ENCODE data around the gene CYP2W1.

Gene CYP2W1

DNA sequence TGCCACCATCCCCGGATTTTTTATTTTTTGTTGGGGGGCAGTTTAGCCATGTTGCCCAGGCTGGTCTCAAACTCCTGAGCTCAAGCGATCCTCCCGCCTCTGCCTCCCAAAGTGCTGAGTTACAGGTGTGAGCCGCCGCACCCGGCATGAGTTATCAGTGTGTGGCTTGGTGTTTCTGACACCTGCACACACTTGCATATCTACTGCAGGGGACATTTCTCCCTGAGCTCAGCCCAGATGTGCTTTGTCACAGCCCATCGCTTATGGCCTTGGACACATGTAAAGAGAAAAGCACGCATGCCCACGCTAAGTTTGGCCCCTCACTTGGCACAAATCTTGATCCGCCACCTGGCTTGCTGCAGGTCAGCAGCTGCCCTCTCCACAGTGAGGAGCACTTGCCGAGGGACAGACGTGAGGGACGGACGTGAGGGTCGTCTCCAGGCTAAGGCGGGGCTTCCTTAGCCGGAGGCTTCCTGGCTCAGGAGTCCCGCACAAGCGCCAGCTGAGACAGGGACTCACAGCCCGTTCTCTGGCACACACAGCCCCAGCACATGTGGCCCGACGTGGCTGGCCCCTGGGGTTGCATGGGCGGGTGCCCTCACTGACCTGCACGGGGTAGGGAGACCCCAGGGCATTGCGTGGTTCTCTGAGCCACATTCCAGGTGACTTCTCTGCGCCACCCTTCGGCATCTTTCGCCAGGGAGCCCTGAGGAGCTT, 11.8 kb downstream of the CYP2W1 start:
- CTCF ChIA-PET: interaction anchor here (0.9 to 7.4 kb wide), 14 partner anchors 10 to 202 kb away, joined by 3 to 149 read pairs (median 13); partner anchors contain the start of genes COX19 and GPR146
- POLR2A ChIA-PET: no interaction called here
- H3K4me3 ChIP-seq (ENCODE audit: low read depth, low read length): no peak overlapping the region
- H3K9me3 ChIP-seq (ENCODE audit: control insufficient read depth, insufficient read depth, low read depth, low read length): no peaks in the 10 kb centered on the region
- TF ChIP-seq BCL11B (tag by site-specific recombination; IDR thresholded peaks at IDR 0.05; ENCODE audit: low read depth) (no peak), ZNF658 (tag by site-specific recombination; IDR thresholded peaks at IDR 0.05) (no peak), YY2 (tag by site-specific recombination; IDR thresholded peaks at IDR 0.05) (no peak), HOXA7 (CRISPR knock-in tag; IDR thresholded peaks at IDR 0.05; ENCODE audit: borderline replicate concordance) (no peak), ZNF292 (tag by site-specific recombination; IDR thresholded peaks at IDR 0.05; ENCODE audit: borderline replicate concordance, low read depth) (no peak), ZNF324 (tag by site-specific recombination; IDR thresholded peaks at IDR 0.05) (no peak), ZNF138 (tag by site-specific recombination; IDR thresholded peaks at IDR 0.05; ENCODE audit: borderline replicate concordance) (no peak), ZNF571 (tag by site-specific recombination; IDR thresholded peaks at IDR 0.05) (no peak), ZNF10 (tag by site-specific recombination; IDR thresholded peaks at IDR 0.05) (no peak), ZBTB8A (tag by site-specific recombination; IDR thresholded peaks at IDR 0.05) (no peak), ZNF202 (tag by site-specific recombination; IDR thresholded peaks at IDR 0.05; ENCODE audit: borderline replicate concordance) (no peak), ZNF16 (tag by site-specific recombination; IDR thresholded peaks at IDR 0.05; ENCODE audit: low read depth) (no peak), ZNF132 (tag by site-specific recombination; IDR thresholded peaks at IDR 0.05; ENCODE audit: borderline replicate concordance) (no peak), SCRT1 (tag by site-specific recombination; IDR thresholded peaks at IDR 0.05; ENCODE audit: borderline replicate concordance) (no peak), ZBTB6 (tag by site-specific recombination; IDR thresholded peaks at IDR 0.05) (no peak)
- H3K4me1 ChIP-seq (ENCODE audit: control insufficient read depth, insufficient read depth, low read length): no peaks in the 10 kb centered on the region; the same call in 1 of the 2 replicates
- H3K27ac ChIP-seq (ENCODE audit: extremely low read depth, low read depth, low read length): no peak overlapping the region
- peaks cover 0 to 9% of the 10 kb centered on the region in 2 experiments; a peak in 1 of 3 replicates for H3K36me3 ChIP-seq (ENCODE audit: control insufficient read depth in 2 of 2, insufficient read depth in 1 of 2, low read length in 2 of 2)

- Histone ChIP-seq H3K4me1 (ENCODE audit: control insufficient read depth, insufficient read depth, low read length) (no peaks in the 10 kb centered on the region; the same call in 1 of the 2 replicates), H3K36me3 (ENCODE audit: control insufficient read depth in 2 of 2, insufficient read depth in 1 of 2, low read length in 2 of 2) (peaks cover 0 to 11% of the 10 kb centered on the region in 2 experiments; a peak in 1 of 3 replicates), H3K9me3 (ENCODE audit: control insufficient read depth, insufficient read depth, low read depth, low read length) (no peaks in the 10 kb centered on the region), H3K4me3 (ENCODE audit: low read depth, low read length) (no peak overlapping the region), H3K27ac (ENCODE audit: extremely low read depth, low read depth, low read length) (no peak overlapping the region)
- ChIA-PET POLR2A (no interaction called here), CTCF (interaction anchor here (0.6 to 7.4 kb wide), 5 partner anchors 52 to 179 kb away, joined by 3 to 149 read pairs (median 15); no protein-coding TSS in a partner anchor)
- TF ChIP-seq ZNF48 (tag by site-specific recombination; IDR thresholded peaks at IDR 0.05) (no peak), ZNF600 (tag by site-specific recombination; IDR thresholded peaks at IDR 0.05) (peak; percentile 52; the same call in 1 of the 2 replicates)
Observed at GRCh38 chr7:995571-995970, 12.6 kb downstream of the CYP2W1 start.

- H3K9me3 ChIP-seq (ENCODE audit: control insufficient read depth, insufficient read depth, low read depth, low read length): no peaks in the 10 kb centered on the region
- no peak overlapping the region for H3K4me3 ChIP-seq (ENCODE audit: low read depth, low read length)
- no peak overlapping the region for H3K27ac ChIP-seq (ENCODE audit: extremely low read depth, low read depth, low read length)
- TF ChIP-seq ZNF596 (tag by site-specific recombination; IDR thresholded peaks at IDR 0.05) (no peak), ZIC2 (tag by site-specific recombination; IDR thresholded peaks at IDR 0.05) (peak; percentile 30; the same call in 1 of the 2 replicates), ZNF664 (tag by site-specific recombination; IDR thresholded peaks at IDR 0.05) (no peak), GLIS1 (tag by site-specific recombination; IDR thresholded peaks at IDR 0.05) (peak; percentile 78)
- CTCF ChIA-PET: interaction anchor here (0.6 to 7.4 kb wide), 4 partner anchors 69 to 178 kb away, joined by 3 to 149 read pairs (median 56); no protein-coding TSS in a partner anchor
- no peaks in the 10 kb centered on the region; the same call in 1 of the 2 replicates for H3K4me1 ChIP-seq (ENCODE audit: control insufficient read depth, insufficient read depth, low read length)
- POLR2A ChIA-PET: no interaction called here
- H3K36me3 ChIP-seq (ENCODE audit: control insufficient read depth in 2 of 2, insufficient read depth in 1 of 2, low read length in 2 of 2): peaks cover 0 to 11% of the 10 kb centered on the region in 2 experiments; a peak in 1 of 3 replicates
Observed at GRCh38 chr7:996079-996872, 13.3 kb downstream of the CYP2W1 start.

Data from HEK293 (cell line).